Right cardiac atrium (tissue), 5 donors: ENCODE measurements around the gene EPC1. TPM values are rescaled to one million over a fixed set of nuclear protein-coding genes. Genes with fewer than 3 reads are reported as not detected.
"Not testable (repeated sequence)": the region's sequence is repeated elsewhere in the genome, so short reads cannot be mapped to it uniquely, and the experiment has no call there.

ENCODE experiments used
- ATAC-seq, 2 donors: fragments of 200-7000 bp; cut with Tn5 transposase; one replicate each; pipeline versions ENCODE4 v1.8.0 to v1.9.1; 2020; ENCODE audit warnings: moderate library complexity in 2 of 2, mild to moderate bottlenecking in 1 of 2
- DNase-seq, 3 donors: peaks; one replicate each; pipeline ENCODE4 v3.0.0-alpha.2; 2020
- H3K27ac ChIP-seq: one replicate; pipeline ENCODE4 v1.5.1; 2013; ENCODE audit warnings: mild to moderate bottlenecking, low read length, control low read depth, moderate library complexity
- H3K27me3 ChIP-seq: one replicate; pipeline ENCODE4 v1.6.1; 2013; ENCODE audit not compliant: control insufficient read depth, insufficient read depth
- H3K4me1 ChIP-seq: one replicate; pipeline ENCODE4 v1.6.1; 2013; ENCODE audit warnings: low read length; ENCODE audit not compliant: control insufficient read depth, insufficient read depth
- H3K4me3 ChIP-seq: one replicate; pipeline ENCODE4 v1.5.1; 2013; ENCODE audit warnings: low read length, control low read depth
- H3K9me3 ChIP-seq: one replicate; pipeline ENCODE4 v1.6.1; 2013; ENCODE audit warnings: low read length; ENCODE audit not compliant: control insufficient read depth
- WGBS: extraction: QIAGEN DNeasy Blood & Tissue Kit; methylation state at CpG from one replicate; pipeline ENCODE4 v1.1.7; 2013; 5-methylcytosine and 5-hydroxymethylcytosine counted together
- intact Hi-C, 4 donors: fragments of 100-400 bp; cut with DNase I; formaldehyde crosslinking; loops; one replicate each; pipeline versions ENCODE4 v1.11.0 to v1.14.0; 2022 to 2023
- polyA plus RNA-seq: library from polyadenylated mRNA; stranded (reverse); fragments of 200-250 nt; gene quantifications from one replicate; pipeline ENCODE4 v1.2.3, GENCODE V29; 2013
- total RNA-seq, 4 donors: library from RNA; stranded (reverse); fragmentation: NEBNext Ultra II Directional; extraction: Animal tissue kit (Norgen Biotek cat#: 25700); gene quantifications; one replicate each; pipeline ENCODE4 v1.2.1, GENCODE V29; 2021
- donor health status: healthy with polysubstance abuse.
- donor health status: DM: no; HTN: yes; CAD: no.
- donor health status: DM: no; HTN: no; CAD: no.
- donor health status: DM: no; HTN: yes; CAD: no; lungs with severe emphysema.
- donor health status: DM: yes; HTN: yes; CAD: no.

The EPC1 gene
- total and polyA plus RNA-seq, 5 donors = 11.5 to 24.6 (median 23.1) TPM

DNA sequence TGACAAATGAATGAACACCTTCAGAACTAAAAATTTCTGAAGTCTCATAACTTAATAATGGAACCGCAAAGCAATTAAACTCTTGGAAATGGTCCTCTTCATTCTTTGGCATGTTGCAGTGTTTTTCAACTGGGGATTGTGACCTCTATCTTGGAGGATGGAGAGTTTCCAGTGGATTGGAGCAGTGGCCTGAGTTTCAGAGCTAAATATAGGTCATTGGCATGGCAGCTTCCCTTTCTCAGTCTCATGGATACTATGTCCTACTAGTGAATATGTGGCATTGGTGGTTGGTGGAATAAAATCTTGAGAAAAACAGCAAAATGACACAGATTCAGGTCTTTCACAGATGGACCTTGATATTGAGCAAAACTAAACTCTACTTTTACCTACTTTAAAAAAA is 24.1 kb upstream of the EPC1 start:
- ATAC-seq (peak; percentile 55 to 64), DNase-seq (no peak)
- Histone ChIP-seq H3K27me3 (no peaks in the 10 kb centered on the region), H3K27ac (no peak overlapping the region), H3K4me1 (peaks cover 2% of the 10 kb centered on the region), H3K9me3 (no peaks in the 10 kb centered on the region), H3K4me3 (no peak overlapping the region)
- intact Hi-C loops = no loop called here
- 46% methylated on average over 1 of the region's 1 CpG for WGBS

DNA sequence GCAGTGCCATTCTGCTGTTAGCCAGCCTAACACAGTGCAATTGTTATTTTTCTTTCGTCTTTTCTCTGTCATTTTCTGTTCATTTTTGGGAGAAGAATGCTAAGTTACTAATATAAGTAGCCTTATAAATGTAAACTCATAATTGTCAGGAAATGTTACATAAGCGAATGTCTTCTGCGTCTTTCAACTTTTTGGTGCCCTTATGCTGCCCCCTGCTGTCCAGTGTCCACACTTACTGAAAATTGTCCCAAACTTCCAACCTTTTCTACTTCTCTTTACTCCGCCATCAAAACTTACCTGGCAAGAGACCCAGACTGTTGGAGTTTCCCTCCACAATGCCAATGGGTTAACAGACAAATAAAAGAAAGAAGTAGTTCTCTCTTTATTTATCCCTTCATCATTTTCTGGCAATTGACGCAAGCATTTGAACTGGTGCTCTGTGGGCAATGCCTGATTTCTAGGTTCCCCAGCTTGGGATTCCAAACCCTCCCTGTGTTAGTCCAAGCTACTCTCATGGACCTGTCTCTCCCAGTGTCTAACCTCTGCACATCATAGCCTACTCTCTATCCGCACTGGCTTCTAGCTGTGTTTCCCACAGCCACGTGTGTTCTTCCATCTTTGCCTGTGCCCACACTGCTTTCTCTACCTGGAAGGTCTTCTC is 21.0 kb upstream of the EPC1 start:
- peak; percentile 44 to 59 for ATAC-seq
- no peak overlapping the region for H3K27ac ChIP-seq
- no peaks in the 10 kb centered on the region for H3K27me3 ChIP-seq
- H3K4me1 ChIP-seq = peaks cover 2% of the 10 kb centered on the region
- 28% methylated on average over 7 of the region's 7 CpGs for WGBS
- DNase-seq = peak; percentile 69 to 73 (median 71)
- intact Hi-C loops = loop anchor here in 3 of 4 donors (2.0 to 10.0 kb wide), 4 partner anchors 111 to 176 kb away; no protein-coding TSS in a partner anchor
- no peak overlapping the region for H3K4me3 ChIP-seq
- no peaks in the 10 kb centered on the region for H3K9me3 ChIP-seq

DNA sequence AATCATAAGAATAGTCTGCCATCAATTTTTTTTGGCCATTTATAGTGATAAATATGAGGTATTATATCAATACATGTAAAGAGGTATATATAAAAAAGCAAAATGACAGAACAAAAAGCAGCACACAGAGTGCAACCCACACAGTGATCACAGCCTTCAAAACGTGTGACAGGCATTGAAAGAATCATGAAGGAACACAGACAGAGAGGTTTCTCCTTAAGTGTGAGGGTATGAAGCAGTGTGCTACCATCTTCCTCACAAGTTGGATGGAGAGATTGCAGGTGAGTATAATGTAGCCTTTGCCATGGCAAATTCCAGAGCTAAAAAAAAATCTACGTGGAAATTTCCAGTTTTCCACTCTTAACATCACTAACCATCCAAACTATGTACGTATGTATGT is 19.6 kb upstream of the EPC1 start:
- ATAC-seq (no peak), DNase-seq (no peak)
- intact Hi-C loops = loop anchor here in 3 of 4 donors (2.0 to 10.0 kb wide), 4 partner anchors 109 to 174 kb away; no protein-coding TSS in a partner anchor
- H3K27ac ChIP-seq = no peak overlapping the region
- H3K9me3 ChIP-seq = no peaks in the 10 kb centered on the region
- 32% methylated on average over 3 of the region's 3 CpGs for WGBS
- peaks cover 5% of the 10 kb centered on the region for H3K4me1 ChIP-seq
- H3K4me3 ChIP-seq = no peak overlapping the region
- no peaks in the 10 kb centered on the region for H3K27me3 ChIP-seq

DNA sequence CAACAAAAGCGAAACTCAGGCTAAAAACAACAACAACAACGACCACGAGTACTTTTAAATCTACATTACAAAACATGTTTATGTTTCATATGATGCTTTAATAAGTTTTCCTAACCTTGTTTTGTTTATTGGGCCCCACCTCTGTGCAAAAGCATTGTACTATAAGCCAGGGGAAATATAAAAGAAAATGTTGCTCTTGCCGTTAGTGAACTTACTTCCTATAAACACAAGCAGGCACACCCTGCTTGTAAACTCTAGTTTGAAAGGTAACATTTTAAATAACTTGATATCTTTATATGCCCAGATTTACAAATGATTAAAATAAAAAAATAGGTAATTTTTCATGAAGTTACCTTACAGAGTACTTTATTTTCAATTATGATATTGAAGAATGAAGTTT is 19.2 kb upstream of the EPC1 start:
- 44% methylated on average over 4 of the region's 4 CpGs for WGBS
- intact Hi-C loops = loop anchor here in 3 of 4 donors (2.0 to 10.0 kb wide), 4 partner anchors 109 to 174 kb away; no protein-coding TSS in a partner anchor
- no peaks in the 10 kb centered on the region for H3K9me3 ChIP-seq
- no peak for ATAC-seq
- no peak overlapping the region for H3K27ac ChIP-seq
- H3K4me3 ChIP-seq = no peak overlapping the region
- DNase-seq = no peak
- H3K27me3 ChIP-seq = no peaks in the 10 kb centered on the region
- peaks cover 5% of the 10 kb centered on the region for H3K4me1 ChIP-seq

DNA sequence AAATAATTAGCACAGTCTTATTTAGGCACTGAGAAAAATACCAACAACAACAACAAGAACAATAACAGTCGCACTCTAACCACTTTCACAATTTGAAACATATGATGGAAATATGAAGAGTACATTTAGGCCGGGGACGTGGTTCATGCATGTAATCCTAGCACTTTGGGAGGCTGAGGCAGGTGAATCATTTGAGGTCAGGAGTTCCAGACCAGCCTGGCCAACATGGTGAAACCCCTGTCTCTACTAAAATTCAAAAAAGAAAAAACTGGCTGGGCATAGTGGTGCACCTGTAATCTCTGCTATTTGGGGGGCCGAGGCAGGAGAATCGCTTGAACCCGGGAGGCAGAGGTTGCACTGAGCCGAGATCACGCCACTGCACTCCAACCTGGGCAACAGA is 18.4 kb upstream of the EPC1 start:
- intact Hi-C loops = loop anchor here in 3 of 4 donors (5.0 to 10.0 kb wide), 3 partner anchors 108 to 173 kb away; no protein-coding TSS in a partner anchor
- 96% methylated on average over 8 of the region's 8 CpGs for WGBS
- ATAC-seq = not testable (repeated sequence)

DNA sequence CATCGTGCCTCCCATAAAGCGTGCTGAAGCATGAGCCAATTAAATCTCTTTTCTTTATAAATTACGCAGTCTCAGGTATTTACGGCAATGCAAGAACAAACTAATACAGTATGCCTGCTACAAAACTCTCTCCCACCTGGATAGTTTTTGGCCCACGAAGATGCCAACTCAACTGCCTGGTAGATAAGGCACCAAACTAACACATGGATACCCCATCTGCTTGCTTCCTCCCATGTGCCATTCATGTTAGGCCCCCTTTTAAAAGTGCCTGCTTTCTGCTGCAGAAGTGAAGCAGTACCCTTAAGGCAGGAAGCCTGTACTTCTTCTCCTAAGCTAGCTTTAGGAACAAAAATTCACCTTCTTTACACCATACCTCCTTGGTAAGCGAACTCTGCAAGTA is 15.6 kb upstream of the EPC1 start:
- ATAC-seq (no peak), DNase-seq (no peak)
- Histone ChIP-seq H3K4me3 (no peak overlapping the region), H3K27ac (no peak overlapping the region), H3K9me3 (no peaks in the 10 kb centered on the region), H3K4me1 (peaks cover 9% of the 10 kb centered on the region), H3K27me3 (no peaks in the 10 kb centered on the region)
- intact Hi-C loops = loop anchor here in 1 of 4 donors (10.0 kb wide), 1 partner anchor 168 kb away; no protein-coding TSS in a partner anchor
- 92% methylated on average over 6 of the region's 6 CpGs for WGBS

More for the DNA sequence above, 18.4 kb upstream of the EPC1 start:
- H3K27ac ChIP-seq, H3K4me3 ChIP-seq, H3K4me1 ChIP-seq, DNase-seq, H3K27me3 ChIP-seq, H3K9me3 ChIP-seq: not testable (repeated sequence)

DNA sequence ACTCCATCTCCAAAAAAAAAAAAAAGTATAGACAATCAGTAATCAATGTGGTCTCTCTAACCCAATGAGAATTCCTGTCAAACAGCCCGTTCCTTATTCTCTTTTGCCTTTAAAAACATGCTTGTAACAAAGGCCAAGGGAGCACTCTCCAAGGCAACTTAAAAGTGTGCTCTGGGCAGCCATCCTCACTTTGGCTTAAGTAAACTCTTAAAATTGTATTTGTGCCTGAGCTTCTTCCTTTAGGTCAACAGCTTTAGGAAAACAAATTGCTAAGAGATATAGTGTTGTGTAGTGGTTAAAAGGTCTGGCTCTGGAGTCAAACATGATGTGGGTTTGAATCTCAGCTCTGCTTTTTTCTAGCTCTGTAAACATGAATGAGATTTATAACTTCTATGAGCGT is 13.9 kb upstream of the EPC1 start:
- WGBS = 83% methylated on average over 2 of the region's 2 CpGs
- Histone ChIP-seq H3K27me3 (no peaks in the 10 kb centered on the region), H3K27ac (no peak overlapping the region), H3K4me3 (no peak overlapping the region), H3K4me1 (peaks cover 11% of the 10 kb centered on the region), H3K9me3 (no peaks in the 10 kb centered on the region)
- ATAC-seq (no peak), DNase-seq (no peak)
- intact Hi-C loops = loop anchor here in 1 of 4 donors (10.0 kb wide), 1 partner anchor 166 kb away; no protein-coding TSS in a partner anchor

DNA sequence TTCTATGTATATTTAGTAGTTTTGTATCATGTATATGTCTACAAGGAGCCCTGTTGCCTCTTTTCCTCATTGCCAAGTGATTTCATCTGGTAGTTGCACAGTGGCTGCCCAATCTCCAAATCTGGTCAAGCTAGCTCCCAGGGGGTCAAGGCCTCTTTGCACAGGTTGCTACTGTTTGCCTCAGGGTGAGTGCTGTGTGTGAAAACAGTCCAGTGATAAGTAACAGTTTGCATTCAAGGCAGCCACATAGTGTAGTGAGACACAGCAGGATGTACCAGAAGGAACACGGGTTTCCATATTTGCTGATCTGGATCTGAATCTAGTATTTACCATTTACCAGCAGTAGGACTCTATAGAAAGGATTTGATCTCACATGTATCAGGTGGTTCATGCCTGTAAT is 13.3 kb upstream of the EPC1 start:
- no peaks in the 10 kb centered on the region for H3K9me3 ChIP-seq
- no peak overlapping the region for H3K4me3 ChIP-seq
- ATAC-seq (no peak), DNase-seq (no peak)
- peaks cover 11% of the 10 kb centered on the region for H3K4me1 ChIP-seq
- WGBS = 93% methylated on average over 1 of the region's 1 CpG
- intact Hi-C loops = loop anchor here in 1 of 4 donors (10.0 kb wide), 1 partner anchor 165 kb away; no protein-coding TSS in a partner anchor
- H3K27ac ChIP-seq = no peak overlapping the region
- no peaks in the 10 kb centered on the region for H3K27me3 ChIP-seq

DNA sequence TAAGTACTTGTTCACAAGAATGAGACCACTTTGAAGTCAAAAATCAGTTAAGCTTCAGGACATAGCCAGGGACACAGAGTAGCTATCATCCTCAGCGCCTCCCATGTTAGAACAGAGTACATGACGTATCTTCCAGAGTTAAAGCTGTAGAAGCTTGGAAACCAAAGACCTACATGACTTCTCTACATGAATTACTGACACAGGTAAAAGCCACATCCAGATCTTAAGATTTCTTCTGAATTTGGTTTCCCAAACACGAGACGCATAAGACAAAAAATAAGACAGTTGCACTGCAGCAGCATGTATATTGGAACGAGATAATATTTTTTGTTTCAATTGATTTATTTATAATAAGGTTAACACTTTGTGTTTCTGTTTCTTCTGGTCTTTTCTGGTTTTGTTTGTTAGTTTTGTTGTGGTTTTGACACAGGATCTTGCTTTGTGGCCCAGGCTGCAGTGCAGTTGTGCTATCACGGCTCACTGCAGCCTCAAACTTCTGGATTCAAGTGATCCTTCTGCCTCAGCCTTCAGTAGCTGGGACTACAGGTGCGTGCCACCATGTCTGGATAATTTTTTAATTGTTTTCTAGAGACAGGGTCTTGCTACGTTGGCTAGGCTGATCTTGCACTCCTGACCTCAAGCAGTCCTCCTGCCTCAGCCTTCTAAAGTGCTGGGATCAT is 10.2 kb upstream of the EPC1 start:
- no peak overlapping the region for H3K4me3 ChIP-seq
- DNase-seq (no peak), ATAC-seq (no peak)
- no peaks in the 10 kb centered on the region for H3K9me3 ChIP-seq
- 93% methylated on average over 8 of the region's 8 CpGs for WGBS
- no peaks in the 10 kb centered on the region for H3K27me3 ChIP-seq
- H3K27ac ChIP-seq = no peak overlapping the region
- H3K4me1 ChIP-seq = peaks cover 9% of the 10 kb centered on the region
- intact Hi-C loops = no loop called here

DNA sequence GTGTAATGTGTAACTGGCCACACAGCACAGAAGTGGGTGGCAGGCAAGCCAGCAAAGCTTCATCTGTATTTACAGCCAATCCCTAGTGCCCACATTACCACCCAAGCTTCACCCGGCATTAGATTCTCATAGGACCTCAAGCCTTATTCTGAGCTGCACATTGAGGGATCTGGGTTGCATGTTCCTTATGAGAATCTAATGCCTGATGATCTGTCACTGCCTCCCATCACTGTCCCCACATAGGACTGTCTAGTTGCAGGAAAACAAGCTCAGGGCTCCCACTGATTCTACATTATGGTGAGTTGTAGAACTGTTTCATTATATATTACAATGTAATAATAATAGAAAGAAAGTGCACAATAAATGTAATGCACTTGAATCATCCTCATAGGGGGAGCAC is 7.7 kb upstream of the EPC1 start:
- 94% methylated on average over 1 of the region's 1 CpG for WGBS
- H3K4me1 ChIP-seq = peaks cover 12% of the 10 kb centered on the region
- ATAC-seq, H3K4me3 ChIP-seq, H3K27ac ChIP-seq, intact Hi-C loops, H3K9me3 ChIP-seq, DNase-seq, H3K27me3 ChIP-seq: not testable (repeated sequence)

DNA sequence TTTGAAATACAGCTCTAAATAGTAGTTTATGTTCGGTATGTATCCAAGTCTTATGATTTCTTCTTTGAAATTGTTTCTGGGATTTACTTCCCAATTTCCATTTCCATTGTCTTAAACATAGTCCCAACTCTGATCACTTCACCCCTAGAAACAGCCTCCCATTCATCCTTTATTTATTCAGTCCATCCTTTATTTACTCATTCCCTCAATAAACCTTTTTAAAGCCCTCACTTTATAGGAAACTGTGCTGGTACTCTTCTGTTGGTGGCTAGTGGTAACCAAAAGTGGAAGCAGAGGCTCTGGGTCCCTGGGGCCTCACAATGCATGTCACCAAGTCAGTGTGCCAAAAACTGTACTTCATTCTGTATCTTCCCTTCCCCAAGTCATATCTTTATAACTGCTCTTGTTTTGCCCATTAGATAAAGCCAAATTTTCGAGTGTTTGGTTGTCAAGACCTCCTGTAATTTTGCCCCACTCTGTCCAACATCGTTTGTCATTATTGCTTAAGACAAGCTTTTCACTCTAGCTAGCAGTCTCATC is 3.9 kb upstream of the EPC1 start:
- Histone ChIP-seq H3K27me3 (no peaks in the 10 kb centered on the region), H3K9me3 (no peaks in the 10 kb centered on the region), H3K4me3 (no peak overlapping the region), H3K27ac (no peak overlapping the region), H3K4me1 (peaks cover 12% of the 10 kb centered on the region)
- ATAC-seq = no peak
- no peak for DNase-seq
- WGBS = 67% methylated on average over 3 of the region's 3 CpGs
- intact Hi-C loops = no loop called here
